IMR-90 (cell line): ENCODE measurements around the gene ZDHHC14.

Experiments
- POLR2A ChIP-seq: IDR thresholded peaks from 2 replicates; pipeline ENCODE4 v1.6.1; 2012; ENCODE audit warnings: mild to moderate bottlenecking, low read depth, low read length
- RCOR1 ChIP-seq: IDR thresholded peaks from 2 replicates; pipeline ENCODE4 v1.6.1; 2012; ENCODE audit warnings: mild to moderate bottlenecking, low read length, improper control_type of control experiment; ENCODE audit not compliant: insufficient replicate concordance
- TF ChIP-seq, protein P1 (sequence below): conservative IDR thresholded peaks from 2 replicates; pipeline ENCODE4 v1.5.1; 2012; ENCODE audit warnings: mild to moderate bottlenecking, low read depth, low read length, improper control_type of control experiment

- TF ChIP-seq POLR2A (no peak), RCOR1 (no peak)
- TF ChIP-seq, protein P1, sequence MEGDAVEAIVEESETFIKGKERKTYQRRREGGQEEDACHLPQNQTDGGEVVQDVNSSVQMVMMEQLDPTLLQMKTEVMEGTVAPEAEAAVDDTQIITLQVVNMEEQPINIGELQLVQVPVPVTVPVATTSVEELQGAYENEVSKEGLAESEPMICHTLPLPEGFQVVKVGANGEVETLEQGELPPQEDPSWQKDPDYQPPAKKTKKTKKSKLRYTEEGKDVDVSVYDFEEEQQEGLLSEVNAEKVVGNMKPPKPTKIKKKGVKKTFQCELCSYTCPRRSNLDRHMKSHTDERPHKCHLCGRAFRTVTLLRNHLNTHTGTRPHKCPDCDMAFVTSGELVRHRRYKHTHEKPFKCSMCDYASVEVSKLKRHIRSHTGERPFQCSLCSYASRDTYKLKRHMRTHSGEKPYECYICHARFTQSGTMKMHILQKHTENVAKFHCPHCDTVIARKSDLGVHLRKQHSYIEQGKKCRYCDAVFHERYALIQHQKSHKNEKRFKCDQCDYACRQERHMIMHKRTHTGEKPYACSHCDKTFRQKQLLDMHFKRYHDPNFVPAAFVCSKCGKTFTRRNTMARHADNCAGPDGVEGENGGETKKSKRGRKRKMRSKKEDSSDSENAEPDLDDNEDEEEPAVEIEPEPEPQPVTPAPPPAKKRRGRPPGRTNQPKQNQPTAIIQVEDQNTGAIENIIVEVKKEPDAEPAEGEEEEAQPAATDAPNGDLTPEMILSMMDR, result no peak
Measured at GRCh38 chr6:157519255-157520116, 138.5 kb downstream of the ZDHHC14 start.
